ENCODE measurements around the gene UPF3B.
"Not testable (repeated sequence)": the region's sequence is repeated elsewhere in the genome, so short reads cannot be mapped to it uniquely, and the experiment has no call there.

Gene UPF3B

GRCh38 chrX:119852382-119853353 lies at the start of gene UPF3B:
Gene UPF3B, minus strand, starts transcription at chrX:119852963. Its CDS starts 35 bp downstream, at chrX:119852928.
- DNase-seq = peak; percentile 97

- DNase-seq = no peak
Observed at GRCh38 chrX:119900976-119901375, 48.2 kb upstream of the UPF3B start.

DNA sequence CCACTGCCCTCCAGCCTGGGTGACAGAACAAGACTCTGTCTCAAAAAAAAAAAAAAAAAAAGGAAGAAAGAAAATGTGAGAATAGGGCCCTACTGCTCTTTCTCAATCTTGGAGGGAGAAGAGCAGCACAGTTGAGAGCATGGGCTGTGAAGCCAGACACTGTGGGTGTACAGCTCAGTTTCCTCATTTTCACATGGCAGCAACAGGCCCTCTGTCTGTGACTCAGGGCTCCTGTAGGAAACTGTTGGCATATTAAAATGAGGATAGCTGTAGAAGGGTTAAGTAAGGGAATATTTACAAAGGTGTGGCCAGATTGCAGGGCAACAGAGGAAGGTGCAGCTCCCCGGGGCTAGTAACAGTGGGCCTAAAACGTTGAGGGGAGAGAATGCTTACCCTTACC lies 46.4 kb upstream of the UPF3B start:
- no peak for DNase-seq

DNA sequence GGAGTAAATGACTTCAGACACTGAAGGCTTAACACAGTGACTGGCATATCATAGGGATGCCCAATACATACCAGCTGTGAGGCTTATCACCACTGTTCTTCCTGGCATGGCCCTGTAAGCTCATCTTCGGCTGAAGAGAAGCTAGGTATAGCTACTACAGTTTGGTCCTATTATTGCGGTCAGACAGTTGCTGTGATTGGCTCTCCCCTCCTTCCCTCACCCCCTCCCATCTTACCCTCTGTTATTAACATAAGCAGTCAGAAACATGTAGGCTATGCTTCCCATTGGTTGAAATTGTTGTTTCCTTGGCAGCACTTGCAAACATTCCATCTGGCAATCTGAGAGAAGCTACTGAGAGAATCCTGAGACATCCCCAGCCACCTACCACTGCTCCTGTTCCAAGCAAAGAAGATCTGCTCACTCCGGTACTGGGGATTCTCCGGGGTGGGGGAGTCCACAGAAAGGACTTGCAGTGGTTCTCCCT lies 43.1 kb upstream of the UPF3B start, which contains the start of gene AKAP14:
Gene AKAP14 (plus strand): TSS at position 51 of the 484 bp plus-strand sequence. CDS start 7,331 bp downstream, outside the sequence.
- no peak for DNase-seq

- not testable (repeated sequence) for DNase-seq
Observed at GRCh38 chrX:119891961-119892692, 39.4 kb upstream of the UPF3B start.

- DNase-seq = not testable (repeated sequence)
Observed at GRCh38 chrX:119890626-119891025, 37.9 kb upstream of the UPF3B start.

GRCh38 chrX:119887721-119888425 lies 35.1 kb upstream of the UPF3B start:
- DNase-seq = peak; percentile 39 to 72

GRCh38 chrX:119885554-119886428 lies 33.0 kb upstream of the UPF3B start:
- no peak for DNase-seq

- DNase-seq = peak in 1 of 2 experiments; percentile 2
Observed at GRCh38 chrX:119880552-119881437, 28.0 kb upstream of the UPF3B start.

DNA sequence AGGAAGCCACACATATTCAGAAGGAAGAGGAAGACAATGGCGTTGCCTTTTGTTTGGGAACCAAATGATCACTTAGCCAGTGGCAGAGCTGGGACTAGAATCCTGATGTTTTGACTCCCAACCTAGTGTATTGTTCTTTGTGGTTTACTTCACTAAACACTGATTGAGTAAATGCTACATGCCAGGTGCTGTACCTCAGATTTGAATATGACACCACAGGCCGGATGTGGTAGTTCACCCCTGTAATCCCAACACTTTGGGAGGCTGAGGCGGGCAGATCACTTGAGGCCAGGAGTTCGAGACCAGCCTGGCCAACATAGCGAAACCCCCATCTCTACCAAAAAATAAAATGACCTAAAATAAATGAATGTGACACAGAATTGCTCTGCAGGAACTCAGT lies 27.3 kb upstream of the UPF3B start:
- no peak for DNase-seq

DNA sequence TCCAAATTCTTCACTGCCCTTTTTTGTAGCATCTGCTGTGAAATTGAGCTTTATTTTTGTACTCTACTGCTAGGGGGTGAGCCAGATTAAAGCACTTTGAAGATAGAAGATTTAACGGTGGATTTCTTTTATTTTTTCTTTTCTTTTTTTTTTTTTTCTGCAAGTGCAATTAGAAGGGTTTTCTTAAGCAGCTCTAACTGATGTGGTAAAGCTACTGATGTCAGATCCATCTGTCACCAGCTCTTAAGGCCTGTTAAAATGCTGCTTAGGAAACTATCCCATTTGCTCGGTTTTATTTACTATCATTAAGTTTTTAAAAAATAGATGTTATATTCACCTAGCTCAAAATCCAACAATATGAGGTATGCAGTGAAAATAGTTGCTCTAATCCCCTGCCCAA lies 26.0 kb upstream of the UPF3B start:
- DNase-seq = no peak

GRCh38 chrX:119871599-119872395 lies 19.0 kb upstream of the UPF3B start, which contains the start of the genes NDUFA1 and RNF113A:
Gene NDUFA1, plus strand, starts transcription at chrX:119871832. Its CDS starts 80 bp downstream, at chrX:119871912.
Gene RNF113A, minus strand, starts transcription at chrX:119871733. Its CDS starts 120 bp downstream, at chrX:119871613.
- DNase-seq = peak; percentile 54 to 81

GRCh38 chrX:119871245-119871598 lies 18.5 kb upstream of the UPF3B start:
- no peak for DNase-seq

GRCh38 chrX:119870626-119871131 lies 17.9 kb upstream of the UPF3B start:
- DNase-seq = no peak

DNA sequence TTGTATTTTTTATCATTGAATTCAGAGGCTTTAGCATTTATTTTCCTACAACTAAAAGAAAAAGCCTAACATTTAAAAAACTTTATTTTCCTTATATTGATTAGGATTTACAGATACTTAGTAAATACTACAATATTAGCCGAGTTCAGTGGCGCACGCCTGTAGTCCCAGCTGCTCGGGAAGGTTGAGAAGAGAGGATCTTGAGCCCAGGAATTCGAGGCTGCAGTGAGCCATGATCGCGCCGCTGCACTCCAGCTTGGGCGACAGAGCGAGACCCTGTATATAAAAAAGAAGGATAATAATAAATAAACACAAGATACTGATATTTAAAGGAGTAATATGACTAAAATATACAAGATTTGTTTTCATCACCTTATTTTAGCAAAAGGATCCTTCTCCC lies 681 bp upstream of the UPF3B start:
- DNase-seq = no peak

DNA sequence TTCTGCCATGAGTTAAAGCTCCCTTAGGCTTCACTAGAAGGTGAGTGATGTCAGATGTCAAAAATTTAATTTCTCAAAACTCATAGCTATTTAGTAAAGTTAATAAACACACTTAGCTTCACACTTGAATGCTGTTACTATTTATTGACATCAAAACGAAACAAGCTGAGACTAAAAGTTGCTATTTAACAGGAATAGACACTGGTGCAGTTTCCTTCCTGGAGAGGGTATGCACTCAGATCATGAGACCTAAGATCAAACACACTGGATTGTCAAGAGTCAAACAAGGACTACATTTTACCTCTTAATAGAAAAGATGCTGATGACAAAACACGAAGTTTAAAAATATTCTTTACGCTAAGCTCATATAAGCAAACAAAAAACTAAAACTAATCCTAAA lies 18.9 kb downstream of the UPF3B start:
- no peak for DNase-seq

GRCh38 chrX:119828446-119828845 lies 24.3 kb downstream of the UPF3B start:
- no peak for DNase-seq

GRCh38 chrX:119826399-119826959 lies 26.3 kb downstream of the UPF3B start:
- DNase-seq = no peak

- DNase-seq = not testable (repeated sequence)
Observed at GRCh38 chrX:119824221-119824620, 28.5 kb downstream of the UPF3B start.

Data from NCI-H1930 (cell line).